Stimulated activated CD4-positive, alpha-beta T cell treated with anti-CD3 and anti-CD28 coated beads, Interleukin-1b, Interleukin-23, amount 100 ng/mL, for 24 hours (primary cell): ENCODE data around the gene FAM3A.
A peak's percentile ranks its signal among the peaks of the same experiment; 100 is the strongest.

ENCODE experiments used
- DNase-seq, 4 experiments: peaks; one replicate each; pipeline ENCODE4 v3.0.0-alpha.2; 2020; ENCODE audit warnings: low read depth in 4 of 4, low spot score in 1 of 4

FAM3A gene

DNA sequence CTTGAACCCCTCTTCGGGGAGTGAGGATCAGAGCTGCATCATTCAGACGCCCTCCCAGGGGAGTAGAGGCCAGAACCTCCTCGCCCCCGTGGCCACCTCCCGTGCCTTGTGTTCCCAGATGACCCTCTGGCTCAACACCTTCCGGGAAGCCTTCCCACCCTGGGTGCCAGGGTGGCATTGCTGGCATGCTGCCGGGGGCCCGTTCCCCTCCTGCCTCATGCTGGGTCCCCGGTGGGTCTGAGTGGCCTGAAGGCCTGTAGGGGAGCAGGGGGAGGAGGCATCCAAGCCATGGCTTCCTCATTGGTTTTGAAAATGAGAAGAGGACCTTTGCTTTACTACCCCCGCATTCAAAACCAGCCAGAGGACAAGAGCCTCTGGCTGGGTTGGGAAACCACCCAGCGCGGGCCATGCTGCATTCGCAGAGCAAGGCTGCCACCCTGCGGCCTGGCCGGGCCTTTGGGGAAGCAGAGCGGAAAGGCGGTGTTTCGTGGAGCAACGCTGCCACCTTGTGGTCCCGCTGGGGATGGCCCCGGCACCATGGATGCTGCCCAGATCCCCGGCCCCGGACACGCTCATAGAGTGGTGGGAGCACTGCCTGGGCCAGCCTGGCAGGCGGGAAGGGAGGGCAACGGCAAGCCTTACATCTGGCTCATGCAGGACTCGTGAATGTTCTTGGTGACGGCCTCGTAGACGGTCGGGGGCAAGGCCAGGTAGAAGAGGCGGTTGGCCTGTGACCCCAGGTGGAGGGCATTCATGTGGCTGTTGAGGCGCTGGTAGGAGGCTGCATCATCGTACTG lies 18.7 kb upstream of the FAM3A start:
- peak; percentile 64 to 91 (median 76) for DNase-seq

- no peak for DNase-seq
These were observed 16.7 kb upstream of the FAM3A start for GRCh38 chrX:154532690-154533089.

GRCh38 chrX:154531626-154532025 lies 15.6 kb upstream of the FAM3A start:
- no peak for DNase-seq

GRCh38 chrX:154530286-154530685 lies 14.3 kb upstream of the FAM3A start:
- DNase-seq: no peak

DNA sequence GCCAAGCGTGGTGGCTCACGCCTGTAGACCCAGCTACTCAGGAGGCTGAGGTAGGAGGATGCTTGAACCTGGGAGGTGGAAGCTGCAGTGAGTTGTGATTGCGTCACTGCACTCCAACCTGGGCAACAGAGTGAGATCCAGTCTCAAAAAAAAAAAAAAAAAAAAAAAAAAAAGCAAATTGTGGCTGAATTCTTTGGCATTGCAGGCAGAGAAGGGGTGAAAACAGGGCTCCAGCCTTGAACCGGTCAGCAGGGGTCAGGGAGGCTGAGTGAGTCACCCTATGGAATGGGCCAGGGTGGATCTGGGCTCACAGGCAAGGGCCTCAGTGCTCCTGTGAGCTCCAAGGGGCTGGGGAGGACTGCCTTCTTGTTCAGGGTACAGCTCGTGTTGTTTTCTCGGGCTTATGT lies 13.2 kb upstream of the FAM3A start:
- DNase-seq: no peak

DNA sequence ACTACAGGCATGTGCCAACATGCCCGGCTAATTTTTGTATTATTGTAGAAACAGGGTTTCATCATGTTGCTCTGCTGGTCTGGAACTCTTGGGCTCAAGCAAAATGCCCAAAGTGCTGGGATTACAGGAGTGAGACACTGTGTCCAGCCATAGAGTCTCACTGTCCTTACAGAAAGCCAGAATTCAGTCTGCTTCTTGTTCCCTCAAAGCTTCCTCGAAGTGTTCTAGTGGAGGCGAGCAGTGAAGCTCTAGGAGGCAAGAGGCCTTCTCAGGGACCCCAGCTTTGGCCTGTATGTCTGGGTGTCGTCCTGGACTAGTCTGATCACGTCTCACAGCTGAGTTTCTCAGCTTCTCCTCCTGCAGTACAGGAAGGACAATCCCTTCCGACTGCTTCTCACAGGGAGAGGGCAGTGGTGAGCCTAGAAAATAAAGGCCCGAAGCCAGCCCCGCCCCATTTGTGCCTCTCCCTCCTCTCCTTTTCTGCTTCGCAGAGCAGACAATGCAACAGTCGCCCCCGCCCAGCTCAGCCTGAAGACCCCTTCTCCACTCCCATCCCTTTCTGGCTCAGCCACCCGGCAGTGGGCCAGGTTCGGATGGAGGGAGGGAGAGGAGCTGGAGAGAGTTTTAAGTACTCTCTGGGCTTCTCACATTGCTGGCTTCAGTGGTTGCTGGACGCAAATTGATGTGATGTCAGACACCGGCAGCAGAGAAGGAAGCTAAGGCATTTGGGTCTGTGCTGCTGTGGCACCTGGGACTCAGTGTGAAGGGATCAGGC lies 11.1 kb upstream of the FAM3A start:
- DNase-seq: peak in 3 of 4 experiments; percentile 33 to 51 (median 36)

DNA sequence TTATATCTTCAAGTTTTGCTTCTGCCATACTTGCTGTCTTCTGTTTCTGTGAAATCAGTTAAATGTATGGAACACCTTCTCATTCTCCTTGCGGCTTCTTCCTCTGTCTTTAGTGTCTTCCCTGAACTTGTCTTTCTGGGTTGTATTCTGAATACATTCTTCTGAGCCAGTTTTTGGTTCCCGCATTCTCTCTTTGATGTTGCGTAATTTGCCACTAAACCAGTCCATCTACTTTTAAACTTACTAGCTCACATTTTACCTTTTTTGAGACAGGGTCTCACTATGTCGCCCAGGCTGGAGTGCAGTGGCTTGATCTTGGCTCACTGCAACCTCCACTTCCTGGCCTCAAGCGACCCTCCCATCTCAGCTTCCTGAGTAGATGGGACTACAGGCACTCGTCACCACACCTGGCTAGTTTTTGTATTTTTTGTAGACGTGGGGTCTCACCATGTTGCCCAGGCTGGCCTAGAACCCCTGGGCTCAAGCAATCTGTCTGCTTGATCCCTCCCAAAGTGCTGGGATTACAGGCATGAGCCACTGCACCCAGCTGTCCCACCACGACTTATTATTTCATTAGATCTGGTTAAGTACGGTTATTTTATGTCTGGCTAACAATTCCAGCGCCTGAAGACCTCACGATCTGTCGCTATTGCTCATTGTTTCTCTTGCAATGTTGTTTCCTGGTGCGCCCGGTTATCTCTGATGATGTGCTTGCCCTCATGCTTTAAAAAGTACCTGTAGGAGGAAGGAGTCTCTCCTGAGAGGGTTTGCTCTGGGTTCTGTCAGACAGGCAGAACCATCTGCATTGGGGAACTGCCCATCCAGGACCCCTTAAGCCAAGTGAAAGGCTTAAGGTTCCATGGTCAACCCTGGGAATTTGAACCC lies 9.8 kb upstream of the FAM3A start:
- no peak for DNase-seq

GRCh38 chrX:154519389-154519788 lies 3.4 kb upstream of the FAM3A start:
- DNase-seq: no peak

- no peak for DNase-seq
These were observed 1.2 kb upstream of the FAM3A start for GRCh38 chrX:154517101-154517781.

GRCh38 chrX:154516656-154517100 lies 646 bp upstream of the FAM3A start:
- no peak for DNase-seq

DNA sequence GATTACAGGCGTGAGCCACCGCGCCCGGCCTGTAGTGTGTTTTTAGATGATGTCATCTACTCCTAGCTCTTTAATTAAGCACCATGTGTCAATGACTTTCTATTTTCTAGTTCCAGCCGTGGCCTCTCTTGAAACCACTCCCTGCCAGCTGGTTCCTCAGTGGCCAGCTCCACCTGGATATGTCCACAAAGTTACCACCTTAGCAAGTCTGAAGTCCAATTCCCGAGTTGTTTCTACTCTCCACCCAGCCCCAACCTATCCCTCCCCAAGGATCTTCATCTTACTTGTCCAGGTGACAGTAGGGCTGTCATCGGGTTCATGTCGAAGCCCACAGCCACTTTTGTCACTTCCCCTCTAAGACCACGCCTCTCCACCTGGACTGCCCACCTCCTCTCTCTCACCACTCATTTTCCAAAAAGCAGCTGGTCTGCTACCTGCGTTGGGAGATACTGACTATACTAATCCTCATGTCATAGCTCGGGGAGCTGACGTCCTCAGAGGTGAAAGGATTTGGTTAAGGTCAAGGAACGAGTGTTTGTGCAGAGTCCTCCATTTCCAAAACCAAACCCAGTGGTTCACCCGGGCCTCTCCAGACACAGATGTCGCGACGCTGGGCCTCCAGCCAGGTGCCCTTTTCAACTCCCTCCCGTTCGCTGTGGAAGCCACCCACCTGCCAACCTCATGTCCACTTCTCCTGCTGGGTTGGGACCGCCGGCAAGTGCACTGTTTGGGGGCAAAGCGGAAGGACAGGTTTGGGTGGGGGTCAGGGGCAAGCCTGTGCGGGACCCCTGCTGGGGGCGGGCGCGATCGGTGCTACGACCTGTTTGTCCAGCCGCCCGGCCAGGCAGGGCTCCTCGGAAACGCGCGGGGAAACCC lies 704 bp downstream of the FAM3A start:
- DNase-seq: no peak

DNA sequence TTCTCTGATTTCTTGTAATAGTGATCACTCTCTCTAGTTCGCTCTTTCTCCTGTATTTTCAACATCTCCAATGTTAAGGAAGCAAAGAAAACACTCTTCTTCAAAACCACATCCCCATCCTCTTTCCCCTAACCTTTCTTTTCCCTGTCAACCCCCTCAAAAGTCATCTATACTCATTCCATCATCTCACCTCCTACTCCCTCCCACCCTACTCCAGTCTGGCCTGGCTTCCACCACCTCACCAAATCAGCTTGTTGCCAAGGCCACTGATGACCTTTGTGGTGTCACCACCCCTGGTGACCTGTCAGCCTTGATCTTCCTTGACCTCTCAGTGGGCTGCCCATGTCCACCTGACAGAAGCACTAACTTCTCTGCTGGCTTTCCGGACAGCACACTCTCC lies 2.3 kb downstream of the FAM3A start:
- DNase-seq: no peak

- no peak for DNase-seq
These were observed 3.0 kb downstream of the FAM3A start for GRCh38 chrX:154512879-154513553.

DNA sequence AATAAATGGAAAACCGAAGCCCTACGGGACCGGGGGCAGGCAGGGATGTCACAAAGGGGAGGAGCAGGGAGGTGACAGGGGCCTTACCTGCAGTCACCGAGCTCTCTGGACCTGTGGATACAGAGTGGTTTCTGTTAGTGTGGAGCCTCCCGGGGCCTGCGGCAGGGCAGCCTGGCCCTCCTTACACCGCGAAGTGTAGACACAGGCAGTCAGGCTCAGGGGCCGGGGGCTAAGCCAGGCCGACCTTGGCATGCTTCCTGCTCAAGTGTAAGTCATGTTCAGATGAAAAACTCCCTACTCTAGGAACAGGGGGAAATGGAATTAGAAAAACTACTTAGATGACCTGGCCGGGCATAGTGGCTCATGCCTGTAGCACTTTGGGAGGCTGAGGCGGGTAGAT lies 4.3 kb downstream of the FAM3A start:
- DNase-seq: no peak

- DNase-seq: no peak
These were observed 6.6 kb downstream of the FAM3A start for GRCh38 chrX:154509455-154509854.

DNA sequence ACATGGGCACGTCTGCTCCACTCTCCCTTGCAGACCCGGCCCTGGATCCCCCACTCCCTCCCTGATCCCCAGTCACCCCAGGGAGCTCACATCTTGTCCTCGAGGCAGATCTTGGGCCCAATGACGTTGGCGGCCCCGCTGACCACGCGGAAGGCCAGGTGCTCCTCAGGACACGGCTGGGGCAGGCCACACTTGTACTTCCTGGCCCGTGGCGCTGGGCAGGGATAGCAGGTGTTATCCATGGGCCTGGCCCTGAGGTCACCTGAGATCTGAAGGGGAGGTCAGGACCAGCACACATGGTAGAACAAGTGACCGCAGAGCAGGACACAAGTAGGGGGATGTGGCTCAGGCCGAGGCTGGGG lies 7.7 kb downstream of the FAM3A start:
- DNase-seq: no peak

DNA sequence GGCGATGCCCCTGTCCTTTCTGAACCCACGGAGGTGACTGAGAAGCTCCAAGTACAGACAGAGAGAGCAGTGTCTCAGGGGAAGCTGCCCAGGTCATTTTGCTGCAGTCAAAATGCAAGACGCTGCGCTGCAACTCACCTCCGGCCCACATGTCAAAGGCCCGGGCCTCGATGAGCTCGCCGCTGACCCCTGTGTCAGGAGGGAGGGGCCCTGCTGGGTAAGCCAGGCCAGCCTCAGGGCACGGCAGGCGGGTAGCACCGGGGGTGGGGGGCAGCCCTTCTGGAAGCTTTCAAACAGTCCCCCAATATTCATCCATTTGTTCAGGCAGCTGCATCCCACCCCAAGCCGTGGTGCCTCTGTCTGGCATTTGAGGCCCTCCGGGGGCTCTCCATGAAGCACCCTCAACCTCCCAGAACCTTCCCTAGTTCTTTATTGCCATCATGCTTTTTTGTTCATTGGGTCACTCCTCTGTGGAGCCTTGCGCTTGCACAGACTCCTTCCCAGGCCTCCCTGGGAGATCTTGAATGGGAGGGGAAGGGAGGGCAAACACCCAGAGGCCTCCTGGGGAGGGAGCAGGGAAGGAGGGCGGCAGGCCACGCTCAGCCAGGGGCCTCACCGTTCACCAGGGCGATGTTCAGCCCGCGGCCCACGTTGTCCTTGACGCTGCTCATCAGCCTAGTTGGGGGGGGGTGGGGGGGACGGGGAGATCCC lies 8.2 kb downstream of the FAM3A start:
- no peak for DNase-seq

- DNase-seq: no peak
These were observed 9.3 kb downstream of the FAM3A start for GRCh38 chrX:154506483-154507332.
